H9 (cell line): ENCODE measurements around the gene LYRM7. TPM values are rescaled to one million over a fixed set of nuclear protein-coding genes. Genes with fewer than 3 reads are reported as not detected.

ENCODE experiments used
- DNase-seq: peaks from one replicate; pipeline ENCODE4 v3.0.0-alpha.2; 2017
- H2AFZ ChIP-seq: one replicate; pipeline ENCODE4 v1.6.1; 2013; ENCODE audit warnings: mild to moderate bottlenecking, low read length, control low read depth, moderate library complexity
- H2AK5ac ChIP-seq: 2 replicates; pipeline ENCODE4 v1.6.1; 2013; ENCODE audit warnings: low read length, control low read depth, mixed read lengths; ENCODE audit not compliant: insufficient read length
- H2BK120ac ChIP-seq: one replicate; pipeline ENCODE4 v1.6.1; 2013; ENCODE audit warnings: low read depth, mild to moderate bottlenecking, low read length, control low read depth, inconsistent platforms; ENCODE audit not compliant: poor library complexity, severe bottlenecking
- H2BK12ac ChIP-seq: 2 replicates; pipeline ENCODE4 v1.6.1; 2013; ENCODE audit warnings: low read length, control low read depth, mixed read lengths, low read depth; ENCODE audit not compliant: insufficient read length
- H2BK15ac ChIP-seq: 2 replicates; pipeline ENCODE4 v1.6.1; 2013; ENCODE audit warnings: low read depth, low read length, control low read depth
- H2BK20ac ChIP-seq: one replicate; pipeline ENCODE4 v1.6.1; 2013; ENCODE audit warnings: low read depth, mild to moderate bottlenecking, low read length, control low read depth, inconsistent platforms; ENCODE audit not compliant: poor library complexity, severe bottlenecking
- H2BK5ac ChIP-seq: 2 replicates; pipeline ENCODE4 v1.6.1; 2013; ENCODE audit warnings: low read length, control low read depth, mixed read lengths; ENCODE audit not compliant: insufficient read length
- H3K14ac ChIP-seq: 2 replicates; pipeline ENCODE4 v1.6.1; 2013; ENCODE audit warnings: low read length, control low read depth; ENCODE audit not compliant: insufficient read depth
- H3K18ac ChIP-seq: 2 replicates; pipeline ENCODE4 v1.6.1; 2013; ENCODE audit warnings: low read depth, mild to moderate bottlenecking, mixed read lengths, low read length, control low read depth; ENCODE audit not compliant: insufficient read length
- H3K23ac ChIP-seq: 2 replicates; pipeline ENCODE4 v1.6.1; 2013; ENCODE audit warnings: low read length, control low read depth, mixed read lengths, low read depth; ENCODE audit not compliant: insufficient read length
- H3K23me2 ChIP-seq: 2 replicates; pipeline ENCODE4 v1.6.1; 2013; ENCODE audit warnings: low read depth, mild to moderate bottlenecking, mixed read lengths, low read length, control low read depth; ENCODE audit not compliant: insufficient read length, poor library complexity, severe bottlenecking
- H3K27ac ChIP-seq: 2 replicates; pipeline ENCODE4 v1.5.1; 2013; ENCODE audit warnings: low read length, control low read depth, mixed read lengths, low read depth; ENCODE audit not compliant: insufficient read length
- H3K27me3 ChIP-seq: 2 replicates; pipeline ENCODE4 v1.6.1; 2013; ENCODE audit warnings: low read length, control low read depth, inconsistent platforms; ENCODE audit not compliant: insufficient read depth
- H3K4ac ChIP-seq: 2 replicates; pipeline ENCODE4 v1.6.1; 2013; ENCODE audit warnings: low read depth, mild to moderate bottlenecking, control low read depth, inconsistent platforms, low read length, moderate library complexity
- H3K4me1 ChIP-seq: 2 replicates; pipeline ENCODE4 v1.6.1; 2013; ENCODE audit warnings: low read length, control low read depth, inconsistent platforms; ENCODE audit not compliant: insufficient read depth
- H3K4me2 ChIP-seq: 2 replicates; pipeline ENCODE4 v1.6.1; 2013; ENCODE audit warnings: low read length, control low read depth, mixed read lengths; ENCODE audit not compliant: insufficient read length, insufficient read depth
- H3K56ac ChIP-seq: 2 replicates; pipeline ENCODE4 v1.6.1; 2013; ENCODE audit warnings: low read depth, mild to moderate bottlenecking, mixed read lengths, low read length, control low read depth; ENCODE audit not compliant: insufficient read length
- H3K79me1 ChIP-seq: 2 replicates; pipeline ENCODE4 v1.6.1; 2013; ENCODE audit warnings: low read depth, mild to moderate bottlenecking, moderate library complexity, low read length, control low read depth, inconsistent platforms; ENCODE audit not compliant: insufficient read depth, poor library complexity, severe bottlenecking
- H3K79me2 ChIP-seq: 2 replicates; pipeline ENCODE4 v1.6.1; 2013; ENCODE audit warnings: low read length, control low read depth, inconsistent platforms; ENCODE audit not compliant: insufficient read depth
- H3K9ac ChIP-seq: 2 replicates; pipeline ENCODE4 v1.6.1; 2013; ENCODE audit warnings: low read length, control low read depth, mixed read lengths; ENCODE audit not compliant: insufficient read length; ENCODE audit errors: extremely low read depth
- H3K9me3 ChIP-seq: one replicate; pipeline ENCODE4 v1.6.1; 2013; ENCODE audit warnings: low read depth, low read length, inconsistent platforms; ENCODE audit not compliant: control insufficient read depth
- H3T11ph ChIP-seq: one replicate; pipeline ENCODE4 v1.6.1; 2013; ENCODE audit warnings: mild to moderate bottlenecking, low read length, control low read depth, inconsistent platforms
- H4K20me1 ChIP-seq: one replicate; pipeline ENCODE4 v1.6.1; 2013; ENCODE audit not compliant: control insufficient read depth, insufficient read length, insufficient read depth
- H4K5ac ChIP-seq: 2 replicates; pipeline ENCODE4 v1.6.1; 2013; ENCODE audit warnings: low read depth, mild to moderate bottlenecking, mixed read lengths, low read length, control low read depth; ENCODE audit not compliant: insufficient read length
- H4K8ac ChIP-seq: replicated peaks from 2 replicates; pipeline ENCODE4 v1.6.1; 2013; ENCODE audit warnings: low read length, control low read depth, mixed read lengths, low read depth; ENCODE audit not compliant: insufficient read length
- H4K91ac ChIP-seq: 2 replicates; pipeline ENCODE4 v1.6.1; 2013; ENCODE audit warnings: low read depth, mild to moderate bottlenecking, moderate library complexity, mixed read lengths, low read length, control low read depth; ENCODE audit not compliant: insufficient read length
- H3K27ac Mint-ChIP-seq, 3 experiments: 2 replicates in 2 of 3; 3 replicates in 1 of 3; pipeline ENCODE4 v1.8.0; 2020 to 2021; ENCODE audit warnings: mixed read lengths in 3 of 3, mild to moderate bottlenecking in 1 of 3, moderate library complexity in 1 of 3
- H3K27me3 Mint-ChIP-seq: 2 replicates; pipeline ENCODE4 v1.8.0; 2021; ENCODE audit warnings: low read depth, mild to moderate bottlenecking, moderate library complexity, mixed read lengths
- H3K36me3 Mint-ChIP-seq, 3 experiments: 2 replicates in 2 of 3; 3 replicates in 1 of 3; pipeline ENCODE4 v1.8.0; 2020 to 2021; ENCODE audit warnings: low read depth in 3 of 3, mixed read lengths in 3 of 3; ENCODE audit not compliant: insufficient read depth in 1 of 3
- H3K4me1 Mint-ChIP-seq, 2 experiments: 2 replicates each; pipeline ENCODE4 v1.8.0; 2020; ENCODE audit warnings: mixed read lengths in 2 of 2
- H3K4me3 Mint-ChIP-seq, 2 experiments: 2 replicates in 1 of 2; 3 replicates in 1 of 2; pipeline ENCODE4 v1.8.0; 2020 to 2021; ENCODE audit warnings: mild to moderate bottlenecking in 2 of 2, mixed read lengths in 2 of 2, moderate library complexity in 1 of 2
- H3K9me3 Mint-ChIP-seq, 2 experiments: 2 replicates in 1 of 2; 3 replicates in 1 of 2; pipeline ENCODE4 v1.8.0; 2020; ENCODE audit warnings: mild to moderate bottlenecking in 2 of 2, mixed read lengths in 2 of 2, moderate library complexity in 1 of 2
- CTCF ChIP-seq: fragments of 200-600 bp; sonication (generic); conservative IDR thresholded peaks from 3 replicates; pipeline ENCODE4 v1.8.0; 2021; ENCODE audit warnings: antibody characterized with exemption, mild to moderate bottlenecking
- WGBS: extraction: QIAGEN DNeasy Blood & Tissue Kit; methylation state at CpG from one replicate; pipeline ENCODE4 v1.1.7; 2013; ENCODE audit warnings: missing lambda C conversion rate, low lambda C conversion rate, mixed read lengths; ENCODE audit not compliant: insufficient read length; ENCODE audit errors: extremely low coverage; 5-methylcytosine and 5-hydroxymethylcytosine counted together
- total RNA-seq: library from RNA; stranded (reverse); gene quantifications from 2 replicates; pipeline ENCODE4 v1.2.1, GENCODE V29; 2021

LYRM7 gene
- total RNA-seq, 1 experiment from 2014 or later = 7.0 TPM

- Histone ChIP-seq H3K79me2 (no peaks in the 10 kb centered on the region; the same call in 1 of the 2 replicates), H2BK120ac (no peak overlapping the region), H3K23ac (no peak overlapping the region), H3K4me1 (no peaks in the 10 kb centered on the region; the same call in 1 of the 2 replicates), H3K56ac (no peak overlapping the region), H3K9ac (no peak overlapping the region), H4K91ac (no peak overlapping the region), H3K4me2 (no peak overlapping the region), H4K5ac (no peak overlapping the region), H2BK12ac (no peak overlapping the region), H3K27ac (no peak overlapping the region), H3K79me1 (no peaks in the 10 kb centered on the region), H4K8ac (no peak overlapping the region), H3K27me3 (no peaks in the 10 kb centered on the region), H3K14ac (no peak overlapping the region), H2BK15ac (no peak overlapping the region), H2BK5ac (no peak overlapping the region), H2AK5ac (no peak overlapping the region), H3K18ac (no peak overlapping the region), H3K23me2 (no peaks in the 10 kb centered on the region), H2AFZ (no peak overlapping the region), H3T11ph (no peak overlapping the region), H4K20me1 (no peaks in the 10 kb centered on the region), H2BK20ac (no peak overlapping the region), H3K9me3 (no peaks in the 10 kb centered on the region), H3K4ac (no peak overlapping the region)
- Mint-ChIP-seq H3K27me3 (no peaks in the 10 kb centered on the region), H3K9me3 (no peaks in the 10 kb centered on the region; a peak in 1 of 5 replicates), H3K4me3 (no peak overlapping the region), H3K36me3 (no peaks in the 10 kb centered on the region), H3K4me1 (peaks cover 12 to 27% of the 10 kb centered on the region in 2 experiments), H3K27ac (no peak overlapping the region)
- DNase-seq = no peak
- WGBS = no CpG with 5 or more reads among the region's 5 CpGs
- TF ChIP-seq CTCF = no peak
These were observed 40.9 kb downstream of the LYRM7 start for GRCh38 chr5:131211669-131212068.
